Rectal smooth muscle tissue (tissue), 1 donor: Measurements from ENCODE around the gene ALDH4A1.

Experiments used
- H3K27ac ChIP-seq: one replicate; pipeline ENCODE4 v1.7.0; 2013; ENCODE audit warnings: low read depth, low read length, inconsistent platforms
- H3K27me3 ChIP-seq: one replicate; pipeline ENCODE4 v1.7.0; 2013; ENCODE audit warnings: low read length; ENCODE audit not compliant: control insufficient read depth, insufficient read depth
- H3K36me3 ChIP-seq: one replicate; pipeline ENCODE4 v1.7.0; 2013; ENCODE audit warnings: low read length; ENCODE audit not compliant: control insufficient read depth, insufficient read depth
- H3K4me1 ChIP-seq: one replicate; pipeline ENCODE4 v1.7.0; 2013; ENCODE audit warnings: low read length; ENCODE audit not compliant: control insufficient read depth, insufficient read depth
- H3K4me3 ChIP-seq: one replicate; pipeline ENCODE4 v1.7.0; 2013; ENCODE audit warnings: low read length
- H3K9ac ChIP-seq: one replicate; pipeline ENCODE4 v1.7.0; 2013; ENCODE audit warnings: low read length

Gene ALDH4A1

DNA sequence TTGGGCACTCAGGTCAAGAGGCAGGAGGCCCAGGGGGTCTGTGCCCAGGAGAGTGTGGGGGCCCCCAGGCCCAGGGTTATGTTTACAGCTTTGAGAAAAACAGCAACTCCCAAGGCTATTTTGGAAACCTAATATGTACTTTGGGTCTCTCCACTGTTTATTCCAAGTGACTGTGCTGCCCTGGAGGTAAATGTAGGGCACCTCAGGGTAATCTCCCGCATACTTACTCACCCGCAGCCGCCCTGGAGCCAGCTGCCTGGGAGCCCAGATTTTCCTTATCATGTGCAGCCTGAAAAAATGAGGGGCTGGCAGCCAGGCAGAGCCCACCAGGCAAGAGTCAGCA, 34.1 kb upstream of the ALDH4A1 start:
- Histone ChIP-seq H3K4me1 (peaks cover 31% of the 10 kb centered on the region), H3K27ac (no peak overlapping the region), H3K9ac (no peak overlapping the region), H3K4me3 (no peak overlapping the region), H3K27me3 (no peaks in the 10 kb centered on the region), H3K36me3 (no peaks in the 10 kb centered on the region)

DNA sequence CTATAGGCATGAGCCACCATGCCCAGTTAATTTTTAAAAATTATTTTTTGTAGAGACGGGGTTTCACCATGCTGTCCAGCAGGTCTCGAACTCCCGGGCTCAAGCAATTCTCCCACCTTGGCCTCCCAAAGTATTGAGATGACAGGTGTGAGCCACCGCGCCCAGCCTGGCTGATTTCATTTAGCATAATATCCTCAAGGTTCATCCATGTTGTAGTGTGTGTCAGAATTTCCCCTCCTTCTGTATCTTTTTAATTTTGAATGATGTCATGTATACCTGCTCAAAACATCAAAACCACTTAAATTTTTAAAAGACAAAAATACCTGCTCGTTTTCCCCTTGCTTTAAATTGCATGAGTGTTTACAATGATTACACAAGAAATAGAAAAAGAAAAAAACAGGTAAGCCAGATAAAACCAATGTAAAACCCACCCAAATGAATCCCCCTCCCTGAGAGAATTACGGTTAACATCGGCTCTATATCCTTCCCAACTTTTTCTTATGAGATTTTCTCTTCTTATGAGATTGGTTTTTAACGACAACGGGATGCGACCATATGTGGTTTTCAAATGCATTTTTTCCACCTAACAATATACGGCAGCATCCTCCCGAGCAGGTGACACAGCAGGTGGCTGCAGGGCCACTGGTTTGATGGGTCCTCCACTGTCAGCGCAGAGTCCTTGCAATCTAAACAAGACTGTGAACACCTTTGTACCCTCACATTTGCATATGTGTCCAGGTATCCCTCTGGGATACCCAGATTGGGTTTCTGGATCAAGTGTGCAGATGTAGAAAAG, 32.0 kb upstream of the ALDH4A1 start:
- no peaks in the 10 kb centered on the region for H3K27me3 ChIP-seq
- no peak overlapping the region for H3K27ac ChIP-seq
- H3K4me1 ChIP-seq = peaks cover 11% of the 10 kb centered on the region
- H3K36me3 ChIP-seq = no peaks in the 10 kb centered on the region
- H3K4me3 ChIP-seq = no peak overlapping the region
- no peak overlapping the region for H3K9ac ChIP-seq

- H3K27me3 ChIP-seq = no peaks in the 10 kb centered on the region
- peaks cover 2% of the 10 kb centered on the region for H3K4me1 ChIP-seq
- no peak overlapping the region for H3K4me3 ChIP-seq
- H3K27ac ChIP-seq = no peak overlapping the region
- no peak overlapping the region for H3K9ac ChIP-seq
- no peaks in the 10 kb centered on the region for H3K36me3 ChIP-seq
Measured at GRCh38 chr1:18932879-18933278, 30.5 kb upstream of the ALDH4A1 start.

GRCh38 chr1:18932387-18932786, 30.0 kb upstream of the ALDH4A1 start:
- no peaks in the 10 kb centered on the region for H3K36me3 ChIP-seq
- H3K27me3 ChIP-seq = no peaks in the 10 kb centered on the region
- no peak overlapping the region for H3K27ac ChIP-seq
- H3K9ac ChIP-seq = no peak overlapping the region
- peaks cover 2% of the 10 kb centered on the region for H3K4me1 ChIP-seq
- no peak overlapping the region for H3K4me3 ChIP-seq

DNA sequence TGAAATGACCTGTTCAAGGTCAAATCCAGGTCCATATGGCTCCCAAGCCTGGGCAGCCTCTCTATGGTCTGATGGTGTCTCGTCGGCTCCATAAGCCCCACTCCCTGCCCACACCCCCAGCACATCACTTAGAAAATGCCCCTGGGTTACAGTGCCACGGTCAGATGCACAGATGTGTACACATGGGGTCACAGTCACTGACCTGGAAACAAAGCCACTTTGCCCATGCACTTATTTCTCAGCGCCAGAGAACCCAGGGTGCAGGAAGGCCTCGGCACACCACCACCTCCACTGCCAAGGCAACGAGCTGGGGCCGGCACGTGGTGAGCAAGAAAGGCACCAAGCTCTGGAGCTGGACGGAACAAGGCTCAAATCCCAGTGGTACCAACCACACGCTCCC, 29.4 kb upstream of the ALDH4A1 start:
- H3K27ac ChIP-seq = no peak overlapping the region
- peaks cover 6% of the 10 kb centered on the region for H3K4me1 ChIP-seq

GRCh38 chr1:18929686-18930085, 27.3 kb upstream of the ALDH4A1 start:
- Histone ChIP-seq H3K9ac (no peak overlapping the region), H3K36me3 (no peaks in the 10 kb centered on the region), H3K27ac (no peak overlapping the region), H3K27me3 (no peaks in the 10 kb centered on the region), H3K4me1 (peaks cover 9% of the 10 kb centered on the region), H3K4me3 (no peak overlapping the region)

More for the DNA sequence above, 29.4 kb upstream of the ALDH4A1 start:
- Histone ChIP-seq H3K4me3 (no peak overlapping the region), H3K27me3 (no peaks in the 10 kb centered on the region), H3K36me3 (no peaks in the 10 kb centered on the region), H3K9ac (no peak overlapping the region)

DNA sequence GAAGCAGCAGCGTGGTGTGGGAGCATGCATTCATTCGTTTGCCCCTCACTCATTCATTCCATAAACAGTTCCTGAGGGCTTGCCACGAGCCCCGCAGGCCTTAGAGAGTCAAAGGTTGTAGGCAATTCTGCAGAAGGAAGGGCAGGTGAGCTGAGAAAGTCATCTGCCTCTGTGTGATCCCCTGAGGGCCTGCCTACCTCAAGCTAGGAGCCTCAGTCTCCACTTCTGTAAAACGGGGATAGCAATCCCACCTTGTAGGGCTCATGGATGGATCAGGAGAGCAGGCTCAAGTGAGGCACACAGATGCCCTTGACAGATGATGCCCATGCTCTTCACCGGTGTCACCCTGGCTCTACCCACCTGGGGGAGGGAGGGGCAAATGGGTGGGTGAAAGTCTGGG, 26.6 kb upstream of the ALDH4A1 start:
- Histone ChIP-seq H3K9ac (no peak overlapping the region), H3K27ac (no peak overlapping the region), H3K27me3 (no peaks in the 10 kb centered on the region), H3K36me3 (no peaks in the 10 kb centered on the region), H3K4me1 (peaks cover 15% of the 10 kb centered on the region), H3K4me3 (no peak overlapping the region)

GRCh38 chr1:18928406-18928805, 26.1 kb upstream of the ALDH4A1 start:
- no peaks in the 10 kb centered on the region for H3K36me3 ChIP-seq
- no peak overlapping the region for H3K27ac ChIP-seq
- H3K27me3 ChIP-seq = no peaks in the 10 kb centered on the region
- H3K4me3 ChIP-seq = no peak overlapping the region
- peaks cover 21% of the 10 kb centered on the region for H3K4me1 ChIP-seq
- H3K9ac ChIP-seq = no peak overlapping the region

GRCh38 chr1:18927654-18928272, 25.4 kb upstream of the ALDH4A1 start:
- Histone ChIP-seq H3K4me1 (peaks cover 27% of the 10 kb centered on the region), H3K4me3 (peak overlapping the region; percentile 28), H3K36me3 (no peaks in the 10 kb centered on the region), H3K27ac (no peak overlapping the region), H3K27me3 (no peaks in the 10 kb centered on the region), H3K9ac (no peak overlapping the region)

DNA sequence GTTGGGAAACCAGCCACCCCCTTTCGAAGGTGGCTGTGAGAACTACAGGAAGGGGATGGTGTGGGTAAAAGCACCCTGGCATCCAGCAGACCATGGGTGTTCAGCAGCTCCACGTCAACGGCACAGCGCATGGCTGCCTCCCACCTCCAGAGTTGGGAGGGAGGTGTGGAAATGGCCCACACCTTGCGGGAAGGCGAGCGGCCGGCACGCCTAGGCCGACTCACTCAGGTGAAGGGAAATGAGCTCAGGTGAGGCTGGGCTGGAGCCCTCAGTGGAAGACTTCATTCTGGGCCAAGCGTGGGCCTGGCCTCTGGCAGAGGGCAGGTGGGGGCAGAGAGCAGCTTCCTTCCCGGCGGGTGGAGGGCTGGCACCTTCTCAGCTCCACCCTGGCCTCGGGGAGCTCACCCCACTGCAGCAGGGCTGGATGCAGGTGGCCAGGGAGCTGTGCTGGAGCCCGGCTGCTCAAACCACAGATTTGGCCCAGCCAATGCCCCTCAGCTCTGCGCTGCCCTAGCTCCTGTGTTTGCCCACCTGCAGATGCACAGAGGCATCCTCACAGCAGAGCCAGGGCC, 24.8 kb upstream of the ALDH4A1 start:
- Histone ChIP-seq H3K36me3 (no peaks in the 10 kb centered on the region), H3K9ac (peak overlapping the region; percentile 52), H3K27ac (peak overlapping the region; percentile 41), H3K4me3 (peak overlapping the region; percentile 52), H3K27me3 (no peaks in the 10 kb centered on the region), H3K4me1 (peaks cover 33% of the 10 kb centered on the region)

GRCh38 chr1:18926315-18927081, 24.1 kb upstream of the ALDH4A1 start:
- peak overlapping the region; percentile 52 for H3K4me3 ChIP-seq
- H3K36me3 ChIP-seq = no peaks in the 10 kb centered on the region
- peaks cover 40% of the 10 kb centered on the region for H3K4me1 ChIP-seq
- H3K27me3 ChIP-seq = no peaks in the 10 kb centered on the region
- H3K9ac ChIP-seq = peak overlapping the region; percentile 52
- H3K27ac ChIP-seq = peak overlapping the region; percentile 59

GRCh38 chr1:18925279-18925678, 22.9 kb upstream of the ALDH4A1 start:
- H3K4me1 ChIP-seq = peaks cover 44% of the 10 kb centered on the region
- H3K9ac ChIP-seq = no peak overlapping the region
- H3K27ac ChIP-seq = no peak overlapping the region

More at GRCh38 chr1:18925279-18925678, 22.9 kb upstream of the ALDH4A1 start:
- no peak overlapping the region for H3K4me3 ChIP-seq
- no peaks in the 10 kb centered on the region for H3K36me3 ChIP-seq
- no peaks in the 10 kb centered on the region for H3K27me3 ChIP-seq
